Amniotic stem cell (primary cell): ENCODE measurements around the gene CNN1.
A peak's percentile ranks its signal among the peaks of the same experiment; 100 is the strongest.

ENCODE experiments used
- DNase-seq: peaks from one replicate; lab custom pipeline; 2025; lab: John Stamatoyannopoulos, UW

Gene CNN1

DNA sequence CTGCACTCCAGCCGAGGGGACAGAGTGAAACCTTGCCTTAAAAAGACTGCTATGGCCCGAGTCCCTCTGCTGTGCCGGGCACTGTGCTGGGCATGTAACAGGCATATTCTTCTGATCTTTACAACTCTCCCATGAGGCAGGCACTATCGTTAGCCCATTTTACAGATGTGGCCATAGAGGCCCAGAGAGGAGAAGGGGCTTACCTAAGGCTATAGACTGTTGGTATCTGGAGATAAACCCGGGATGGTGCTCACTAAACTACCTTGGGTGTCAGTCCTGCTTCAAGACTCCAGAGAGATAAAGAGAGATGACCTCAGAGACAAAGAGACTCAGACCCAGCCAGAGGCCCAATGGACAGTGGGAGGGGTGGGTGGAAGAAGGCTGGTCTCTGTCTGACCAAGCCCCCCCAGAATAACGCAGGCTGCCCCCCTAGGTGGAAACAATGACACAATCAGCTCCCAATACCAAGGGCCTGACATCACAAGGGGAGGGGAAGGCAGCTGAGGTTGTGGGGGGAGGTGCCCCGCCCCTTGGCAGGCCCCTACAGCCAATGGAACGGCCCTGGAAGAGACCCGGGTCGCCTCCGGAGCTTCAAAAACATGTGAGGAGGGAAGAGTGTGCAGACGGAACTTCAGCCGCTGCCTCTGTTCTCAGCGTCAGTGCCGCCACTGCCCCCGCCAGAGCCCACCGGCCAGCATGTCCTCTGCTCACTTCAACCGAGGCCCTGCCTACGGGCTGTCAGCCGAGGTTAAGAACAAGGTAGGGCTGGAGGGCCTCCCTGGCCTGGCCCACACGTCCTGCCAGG lies at the start of gene CNN1:
Gene CNN1 (plus strand): TSS at position 620 of the 805 bp plus-strand sequence. CDS start 77 bp downstream, at position 697.
- no peak for DNase-seq

DNA sequence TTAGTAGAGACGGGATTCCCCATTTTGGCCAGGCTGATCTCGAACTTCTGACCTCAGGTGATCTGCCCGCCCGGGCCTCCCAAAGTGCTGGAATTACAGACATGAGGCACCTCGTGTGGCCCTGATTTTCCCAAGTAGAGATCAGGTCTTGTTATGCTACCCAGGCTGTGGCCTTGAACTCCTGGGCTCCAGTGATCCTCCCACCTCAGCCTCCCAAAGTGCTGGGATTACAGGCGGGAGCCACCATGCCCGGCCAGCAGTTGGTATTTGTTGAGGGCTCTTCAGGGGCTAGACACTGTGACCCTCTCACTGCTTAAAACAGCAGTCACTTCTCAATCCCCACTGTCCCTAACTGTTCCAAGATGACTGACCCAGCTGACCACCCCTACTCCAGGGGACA lies 49.3 kb upstream of the CNN1 start:
- no peak for DNase-seq

DNA sequence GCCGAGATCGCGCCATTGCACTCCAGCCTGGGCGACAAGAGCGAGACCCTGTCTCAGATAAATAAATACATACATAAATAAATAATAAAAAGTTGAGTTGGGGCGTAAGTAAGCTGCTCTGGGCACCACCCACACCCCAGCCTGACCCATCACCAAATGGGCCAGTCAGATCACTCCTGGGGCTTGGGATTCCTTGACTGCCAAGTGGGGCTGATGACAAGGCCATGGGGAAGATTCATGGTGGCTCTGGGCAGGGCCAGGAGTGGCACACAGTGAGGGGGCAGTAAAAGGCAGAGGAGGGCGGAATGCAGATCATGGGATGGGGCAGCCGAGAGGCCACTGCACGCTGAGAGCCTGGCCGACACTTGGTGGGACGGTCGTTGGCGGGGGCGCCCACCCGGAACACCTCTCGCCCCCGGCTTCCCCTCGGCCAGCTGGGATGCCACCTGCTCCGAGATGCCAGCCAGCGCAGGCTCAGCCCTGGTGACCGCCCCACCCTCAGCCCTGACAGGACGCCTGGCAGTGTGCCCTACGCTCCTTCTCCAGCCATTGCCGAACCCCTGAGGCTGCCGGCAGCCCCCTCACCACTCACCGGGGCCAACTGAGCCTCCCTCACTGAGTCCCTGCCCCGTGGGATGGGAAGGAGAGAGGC lies 43.9 kb upstream of the CNN1 start:
- no peak for DNase-seq

DNA sequence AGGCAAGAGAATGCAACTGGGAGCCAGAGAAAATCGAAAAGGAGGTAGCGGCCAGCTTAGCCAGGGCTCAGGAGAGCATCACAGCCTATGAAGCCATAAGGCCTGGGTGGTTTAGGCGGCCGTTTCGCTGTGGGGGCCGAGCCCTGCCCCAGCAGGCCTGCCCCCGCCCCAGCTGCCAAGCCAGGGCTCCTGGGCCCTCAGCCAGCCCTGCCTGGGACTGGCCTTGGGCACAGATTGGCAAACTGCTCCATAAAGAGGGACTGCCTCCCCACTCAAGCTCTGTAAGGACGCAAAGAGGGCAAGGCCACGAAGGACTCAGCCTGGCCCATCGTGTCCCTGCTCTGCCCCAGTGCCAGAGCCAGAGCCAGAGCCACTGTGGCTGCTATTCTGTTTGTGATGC lies 43.2 kb upstream of the CNN1 start:
- no peak for DNase-seq

DNA sequence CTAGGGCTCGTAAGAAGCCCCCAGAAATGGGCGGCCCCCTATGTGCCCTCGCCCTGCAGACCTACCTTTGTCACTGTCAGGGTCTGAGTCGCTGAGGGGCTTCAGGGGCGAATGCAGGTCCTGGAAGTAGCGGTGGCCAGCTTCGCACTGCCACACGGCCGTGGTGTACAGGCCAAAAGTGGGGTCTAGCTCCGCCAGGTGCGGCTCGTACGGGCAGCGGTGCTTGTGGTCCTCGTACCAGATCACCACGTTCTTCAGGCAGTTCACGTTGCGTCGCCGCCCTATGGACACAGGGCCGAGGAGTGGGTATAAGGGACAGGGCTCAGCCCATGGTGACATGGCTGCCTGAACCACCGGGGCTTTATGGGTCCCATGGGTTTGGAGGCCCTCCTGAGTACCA lies 42.8 kb upstream of the CNN1 start:
- DNase-seq, result no peak

DNA sequence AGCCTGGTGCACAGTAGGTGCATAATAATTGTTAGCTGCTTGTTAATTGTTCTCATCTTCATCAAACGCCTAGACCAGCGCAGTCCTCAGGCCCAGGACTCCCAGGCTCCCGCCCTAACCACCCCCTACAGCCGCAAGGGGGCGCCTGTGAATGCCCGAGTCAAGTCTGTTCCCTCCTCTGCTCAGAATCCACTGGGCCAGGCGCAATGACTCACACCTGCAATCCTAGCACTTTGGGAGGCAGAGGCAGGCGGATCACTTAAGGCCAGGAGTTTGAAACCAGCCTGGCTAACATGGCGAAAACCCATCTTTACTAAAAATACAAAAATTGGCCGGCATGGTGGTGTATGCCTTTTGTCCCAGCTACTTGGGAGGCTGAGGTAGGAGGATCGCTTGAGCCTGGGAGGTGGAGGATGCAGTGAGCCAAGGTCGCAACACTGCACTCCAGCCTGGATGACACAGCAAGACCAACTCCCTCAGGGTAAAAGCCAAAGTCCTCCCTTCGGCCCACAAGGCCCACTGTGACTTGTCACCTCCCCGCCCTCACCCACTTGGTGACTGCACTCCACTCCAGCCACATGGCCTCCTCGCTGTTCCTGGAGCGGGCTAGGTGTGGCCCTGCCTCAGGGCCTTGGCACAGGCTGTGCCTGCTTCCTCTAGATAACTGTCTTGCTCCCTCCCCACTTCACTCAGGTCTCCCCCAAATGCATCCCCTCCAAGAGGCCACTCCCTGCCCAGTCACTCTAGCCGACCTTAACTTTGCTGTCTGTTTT lies 42.1 kb upstream of the CNN1 start:
- peak; percentile 37 for DNase-seq

DNA sequence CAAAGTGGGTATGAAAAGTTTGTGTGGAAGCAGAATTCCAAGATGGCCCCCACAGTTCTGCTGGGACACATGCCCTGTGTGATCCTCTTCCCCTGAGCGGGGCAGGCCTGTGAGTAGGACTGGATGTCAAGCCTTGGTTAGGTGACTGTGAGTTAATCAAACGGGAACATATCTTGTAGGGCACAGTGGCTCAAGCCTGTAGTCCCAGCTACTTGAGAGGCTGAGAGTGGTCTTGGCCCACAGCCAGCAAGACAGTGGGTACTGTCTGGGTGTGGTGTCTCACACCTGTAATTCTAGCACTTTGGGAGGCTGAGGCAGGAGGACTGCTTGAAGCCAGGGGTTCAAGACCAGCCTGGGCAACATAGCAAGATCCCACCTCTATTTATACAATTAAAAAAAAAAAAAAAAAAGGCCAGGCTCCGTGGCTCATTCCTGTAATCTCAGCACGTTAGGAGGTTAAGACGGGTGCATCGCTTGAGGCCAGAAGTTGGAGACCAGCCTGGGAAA lies 39.4 kb upstream of the CNN1 start:
- DNase-seq, result no peak

DNA sequence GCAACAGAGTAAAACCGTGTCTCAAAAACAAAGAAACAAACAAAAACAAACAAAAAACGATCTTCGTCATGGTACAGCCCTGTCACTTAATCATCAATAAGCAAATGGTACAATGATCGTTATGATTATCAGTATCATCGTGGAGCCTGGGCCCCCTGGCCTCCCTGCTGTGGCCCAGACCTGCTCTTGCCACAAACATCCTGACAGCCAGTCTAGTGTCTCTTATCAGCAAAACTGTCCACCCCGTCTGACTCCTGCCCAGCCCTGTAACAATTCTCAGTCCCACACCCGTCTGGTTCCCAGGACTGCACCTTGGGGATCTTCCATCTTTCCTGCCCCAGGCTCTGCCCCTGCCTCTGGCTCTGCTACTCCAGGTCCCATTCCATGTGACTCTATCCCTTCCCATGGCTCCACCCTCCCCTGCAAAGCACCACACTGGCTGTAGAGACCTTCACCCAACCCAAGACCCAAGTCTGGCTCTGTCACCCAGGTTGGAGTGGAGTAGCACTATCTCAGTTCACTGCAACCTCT lies 38.7 kb upstream of the CNN1 start:
- DNase-seq, result no peak

DNA sequence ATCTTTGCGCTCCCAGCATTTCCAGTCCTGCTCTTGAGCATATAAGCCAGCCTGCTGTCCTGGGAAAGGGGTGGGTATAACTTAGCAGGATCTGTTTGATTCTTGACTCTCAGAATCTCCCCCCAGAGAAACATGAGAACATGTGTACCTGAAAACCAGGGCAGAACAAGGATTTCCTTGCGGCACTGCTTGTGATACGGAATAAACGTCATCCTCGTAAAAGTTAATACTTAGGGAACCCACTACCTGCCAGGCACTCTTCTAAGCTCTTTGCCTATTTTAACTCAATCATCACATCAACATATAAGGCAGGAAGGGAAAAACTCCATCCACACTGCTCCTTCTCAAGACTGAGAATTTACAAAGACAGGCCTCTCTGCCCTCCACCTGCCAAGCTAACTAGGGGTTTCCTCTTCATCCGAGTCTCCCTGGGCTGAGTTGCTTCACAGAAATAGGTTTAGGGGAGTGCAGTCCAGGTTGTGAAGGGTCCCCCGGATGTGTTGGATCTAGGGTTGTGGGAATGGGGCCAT lies 34.1 kb upstream of the CNN1 start:
- no peak for DNase-seq

DNA sequence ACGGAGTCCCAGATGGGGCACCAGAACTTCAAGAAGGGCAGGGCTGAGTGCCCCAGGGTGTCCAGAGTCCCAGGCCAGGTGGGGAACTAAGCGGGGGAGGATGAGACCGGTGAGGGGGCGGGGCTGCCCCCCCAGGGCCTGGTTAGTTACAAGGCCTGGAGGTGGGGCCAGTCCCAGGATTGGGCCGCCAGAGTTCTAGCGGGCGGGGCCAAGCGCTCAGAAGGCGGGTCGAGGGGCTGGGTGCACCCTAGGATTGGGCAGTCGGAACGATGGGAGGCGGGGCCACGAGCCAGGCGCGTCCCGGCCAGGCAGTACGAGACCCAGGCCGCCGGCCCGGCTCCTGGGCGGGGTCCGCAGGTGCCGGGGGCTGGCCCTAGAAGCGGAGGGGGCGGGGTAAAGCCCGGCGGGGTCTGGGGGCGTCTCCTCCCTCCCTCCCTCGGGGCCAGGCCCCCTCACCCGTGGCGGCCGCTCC lies 33.6 kb upstream of the CNN1 start:
- peak; percentile 89 for DNase-seq

DNA sequence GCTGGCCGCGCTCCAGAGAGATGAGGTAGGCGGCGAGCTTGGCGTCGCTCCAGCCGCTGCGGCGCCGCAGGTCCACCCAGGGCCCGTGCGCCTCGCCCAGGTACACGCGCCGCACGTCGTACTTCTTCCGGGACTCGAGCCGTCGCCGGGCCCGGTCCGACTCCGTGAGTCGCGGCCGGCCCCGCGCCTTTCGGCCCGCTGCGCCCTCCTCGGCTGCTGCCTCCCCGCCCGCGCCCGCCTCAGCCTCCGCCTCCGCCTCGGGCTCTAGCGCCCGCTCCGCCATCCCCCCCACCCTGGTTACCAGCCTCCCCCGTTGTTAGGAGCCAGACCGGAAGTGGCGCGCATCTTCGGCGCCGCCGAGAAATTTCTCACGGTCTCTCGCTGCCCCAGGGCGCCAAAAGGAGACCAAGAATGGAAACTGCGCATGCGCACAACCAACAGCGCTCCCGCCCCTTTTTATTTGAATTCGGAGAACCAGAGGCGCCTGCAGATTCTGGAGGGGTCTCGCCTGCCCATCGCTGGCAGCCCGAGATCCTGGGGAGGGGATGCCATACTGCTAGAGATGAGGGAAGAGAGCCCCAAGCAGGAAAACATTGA lies 33.0 kb upstream of the CNN1 start, which contains the start of gene ZNF653:
Gene ZNF653 (minus strand): TSS at position 336 of the 597 bp plus-strand sequence. CDS start 53 bp downstream, at position 283.
- DNase-seq, result peak; percentile 87

DNA sequence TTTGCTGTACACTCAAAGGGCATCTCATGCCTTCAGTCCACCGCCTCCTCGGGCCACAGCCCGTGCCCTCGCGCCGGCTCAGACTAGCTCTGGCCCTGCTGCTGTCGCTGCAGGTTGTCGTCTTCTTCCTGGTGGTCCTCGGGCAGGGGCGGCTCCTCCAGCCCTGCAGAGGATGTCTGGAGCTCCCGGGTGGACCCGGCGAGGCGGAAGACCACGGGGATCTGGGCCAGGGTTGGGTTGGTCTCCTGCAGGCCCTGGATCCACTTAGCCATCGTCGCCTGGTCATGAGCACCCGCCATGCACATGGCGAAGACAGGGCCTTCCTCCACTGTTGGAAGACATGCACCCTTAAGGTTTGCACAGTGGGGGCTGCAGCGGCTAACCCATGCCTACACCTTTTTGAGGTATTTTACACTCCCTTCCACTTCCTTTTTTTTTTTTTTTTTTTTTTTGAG lies 32.5 kb upstream of the CNN1 start:
- no peak for DNase-seq

DNA sequence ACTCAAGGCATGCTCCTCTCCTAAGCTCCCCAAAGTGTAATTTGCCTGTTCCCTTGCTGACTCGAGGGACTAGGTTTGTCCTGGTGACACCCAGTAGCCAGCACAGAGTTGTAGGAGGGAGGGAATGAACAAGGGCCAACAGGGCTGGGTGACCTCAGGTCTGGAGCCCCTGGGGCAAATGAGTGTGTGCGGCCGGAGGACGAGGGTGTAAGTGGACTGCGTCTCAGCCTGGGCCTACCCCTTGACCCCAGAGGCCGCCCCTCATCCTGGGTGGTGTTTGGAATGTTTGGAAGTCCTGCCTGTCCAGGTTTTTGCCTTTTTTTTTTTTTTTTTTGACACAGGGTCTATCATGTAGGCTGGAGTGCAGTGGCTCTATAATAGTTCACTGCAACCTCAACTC lies 31.7 kb upstream of the CNN1 start:
- no peak for DNase-seq

DNA sequence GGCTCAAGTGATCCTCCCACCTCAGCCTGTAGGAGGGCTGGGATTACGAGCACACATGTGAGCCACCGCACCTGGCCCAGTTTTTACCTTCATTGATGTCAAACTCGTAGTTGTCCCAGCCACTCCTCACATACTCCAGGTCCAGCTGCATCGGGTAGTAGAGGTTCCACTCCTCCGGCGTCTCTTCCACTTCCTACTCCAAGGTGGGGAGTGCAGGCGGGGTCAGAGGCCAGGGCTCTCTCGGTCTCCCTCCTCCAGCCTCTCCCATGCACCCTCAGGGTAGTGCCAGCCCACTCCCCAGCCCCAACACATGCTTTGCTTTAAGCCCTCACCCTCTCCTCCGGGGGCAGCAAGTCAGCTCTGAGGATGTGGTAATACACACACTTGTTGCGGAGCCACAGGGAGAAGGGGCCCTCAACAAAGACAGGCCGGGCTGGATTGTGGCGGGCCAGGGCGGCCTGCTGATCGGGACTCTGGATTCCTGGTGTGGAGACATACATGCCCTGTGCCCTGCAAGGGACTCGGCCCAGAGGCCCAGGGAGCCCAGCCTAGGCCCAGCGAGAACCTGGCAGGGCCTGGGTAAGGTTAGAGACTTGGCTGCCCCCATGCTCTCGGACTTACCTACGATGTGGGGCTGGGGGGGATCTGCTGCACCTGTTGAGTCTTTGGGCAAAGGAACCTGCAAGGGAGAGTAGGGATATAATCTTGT lies 31.1 kb upstream of the CNN1 start:
- no peak for DNase-seq

DNA sequence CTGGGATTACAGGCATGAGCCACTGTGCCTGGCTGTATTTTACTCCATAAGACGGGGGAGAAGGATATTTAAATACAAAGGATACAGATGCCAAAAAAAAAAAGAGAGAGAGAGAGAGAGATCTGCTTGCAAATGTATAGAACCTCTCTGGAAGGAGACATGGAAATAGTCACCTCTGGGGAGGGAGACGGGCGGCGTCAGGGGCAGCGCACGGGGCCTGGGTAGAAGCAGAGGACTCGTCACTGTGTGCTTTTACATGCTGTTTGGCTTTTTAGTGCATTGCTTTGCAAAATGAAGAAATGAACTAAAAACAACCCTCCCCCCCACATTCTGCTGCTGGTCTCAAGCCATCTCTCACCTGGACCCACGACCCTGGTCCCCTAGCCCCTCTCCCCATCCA lies 28.2 kb upstream of the CNN1 start:
- DNase-seq, result no peak

DNA sequence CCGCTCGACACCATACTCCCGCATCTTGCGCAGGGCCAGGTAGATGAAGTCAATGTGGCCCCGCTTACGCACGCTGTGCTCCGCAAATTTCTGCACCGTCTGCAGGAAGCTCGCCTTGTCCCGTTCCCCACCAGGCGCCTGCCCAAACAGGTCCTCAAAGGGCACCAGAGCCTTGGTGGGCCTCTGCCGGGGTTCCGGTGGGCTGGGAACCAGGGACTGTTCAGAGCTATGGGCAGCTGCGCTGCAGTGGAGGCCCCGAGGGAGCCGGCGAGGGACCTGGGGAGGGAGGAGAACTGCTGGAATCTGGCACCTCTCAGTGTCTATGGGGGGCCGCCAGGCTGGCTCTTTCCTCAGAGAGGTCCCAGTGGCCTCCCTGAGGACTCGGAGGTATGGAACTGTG lies 24.7 kb upstream of the CNN1 start:
- no peak for DNase-seq

DNA sequence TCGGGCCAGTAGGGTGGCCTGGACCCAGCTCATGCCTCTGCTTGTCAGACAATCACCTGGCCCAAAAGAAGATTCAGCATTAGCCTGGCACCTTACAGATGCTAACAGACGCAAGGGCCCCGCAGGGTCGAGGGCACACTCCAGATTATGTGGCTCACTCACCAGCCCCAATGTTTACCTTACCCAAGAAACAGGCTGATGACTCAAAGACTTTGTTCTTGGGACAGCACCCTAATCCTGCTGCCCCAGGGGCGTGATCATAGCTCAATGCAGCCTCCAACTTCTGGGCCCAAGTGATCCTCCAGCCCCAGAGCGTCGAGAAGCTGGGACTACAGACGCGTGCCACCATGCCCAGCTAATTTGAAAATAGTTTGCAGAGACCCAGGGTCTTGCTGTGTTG lies 19.5 kb upstream of the CNN1 start:
- DNase-seq, result no peak

DNA sequence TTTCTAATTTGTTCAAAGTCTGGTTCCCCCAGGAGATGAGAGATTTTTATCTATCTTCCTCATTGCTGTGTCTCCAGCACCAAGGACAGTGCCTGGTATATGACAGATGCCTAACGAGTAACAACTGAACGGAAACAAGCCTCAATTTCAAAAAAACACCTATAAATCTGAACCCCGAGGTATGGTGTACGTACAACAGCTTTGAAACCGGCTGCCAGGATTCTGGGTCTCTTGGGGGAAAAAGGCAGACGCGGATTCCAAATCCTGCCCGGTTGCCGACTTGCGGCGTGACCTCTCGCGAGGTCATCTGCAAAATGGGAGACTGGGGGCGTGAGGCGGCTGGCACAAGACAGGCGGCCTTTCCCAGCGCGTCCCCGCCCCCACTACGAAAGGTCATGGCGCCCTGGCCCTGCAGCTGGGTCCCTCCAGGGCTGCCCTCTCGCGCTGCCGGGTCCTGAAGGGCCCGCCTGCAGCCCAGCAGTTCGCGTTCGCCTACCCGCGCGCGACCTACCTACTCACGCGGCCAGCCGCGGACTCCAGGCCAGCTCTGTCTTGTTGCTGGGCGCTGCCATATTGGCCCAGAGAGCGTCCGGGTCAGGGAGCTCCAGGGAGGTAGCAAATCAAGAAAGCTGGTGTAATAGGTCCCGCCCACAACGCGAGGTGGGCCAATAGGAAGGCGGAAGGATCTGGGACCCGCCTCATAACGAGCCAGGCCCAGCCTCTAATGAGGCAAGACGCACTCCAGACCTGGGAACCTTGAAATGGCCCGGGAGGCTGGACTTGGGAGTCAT lies 9.9 kb upstream of the CNN1 start, which contains the start of gene ECSIT:
Gene ECSIT (minus strand): TSS at position 584 of the 791 bp plus-strand sequence. CDS start 9,964 bp downstream, outside the sequence.
- peak; percentile 91 for DNase-seq

DNA sequence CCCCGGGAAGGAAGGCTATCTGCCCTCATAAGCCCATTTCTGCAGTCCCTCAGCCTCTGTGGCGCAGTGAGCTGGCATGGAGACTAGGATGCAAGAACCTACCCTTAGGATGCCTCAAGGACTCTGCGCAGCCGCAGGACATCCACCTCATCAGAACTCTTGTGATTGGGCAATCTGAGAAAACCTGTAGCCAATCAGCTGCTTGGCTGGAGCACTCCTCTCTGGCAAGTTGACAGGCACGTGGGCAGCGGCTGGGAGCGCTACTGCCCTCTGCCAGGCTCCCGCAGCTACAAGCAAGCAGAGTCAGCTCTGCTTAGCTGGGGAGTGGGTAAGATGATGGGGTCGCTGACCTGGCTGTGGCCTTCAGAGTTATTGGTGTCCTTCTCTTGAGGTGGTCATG lies 8.2 kb upstream of the CNN1 start:
- no peak for DNase-seq

DNA sequence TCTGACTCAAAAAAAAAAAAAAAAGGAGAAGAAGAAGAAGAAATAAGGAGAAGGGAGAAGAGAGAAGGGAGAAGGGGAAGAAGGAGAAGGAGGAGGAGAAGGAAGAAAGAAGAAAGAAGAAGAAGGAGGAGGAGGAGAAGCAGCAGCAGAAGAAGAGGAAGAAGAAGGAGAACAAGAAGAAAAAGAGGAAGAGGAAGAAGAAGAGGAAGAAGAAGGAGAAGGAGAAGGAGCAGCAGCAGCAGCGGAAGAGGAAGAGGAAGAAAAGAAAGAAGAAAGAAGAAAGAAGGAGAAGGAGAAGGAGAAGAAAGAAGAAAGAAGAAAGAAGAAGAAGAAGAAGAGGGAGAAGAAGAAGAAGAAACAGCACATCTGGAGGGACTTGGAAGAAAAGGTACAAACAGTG lies 4.1 kb upstream of the CNN1 start:
- no peak for DNase-seq
